NOMO-1 (cell line): ENCODE measurements around the gene BTG2.
"Not testable (repeated sequence)": the region's sequence is repeated elsewhere in the genome, so short reads cannot be mapped to it uniquely, and the experiment has no call there.

Experiments used
- DNase-seq, 2 experiments: peaks; one replicate each; lab custom pipeline; 2025; ENCODE audit not compliant: unreplicated experiment in 2 of 2; lab: John Stamatoyannopoulos, UW

BTG2 gene

DNA sequence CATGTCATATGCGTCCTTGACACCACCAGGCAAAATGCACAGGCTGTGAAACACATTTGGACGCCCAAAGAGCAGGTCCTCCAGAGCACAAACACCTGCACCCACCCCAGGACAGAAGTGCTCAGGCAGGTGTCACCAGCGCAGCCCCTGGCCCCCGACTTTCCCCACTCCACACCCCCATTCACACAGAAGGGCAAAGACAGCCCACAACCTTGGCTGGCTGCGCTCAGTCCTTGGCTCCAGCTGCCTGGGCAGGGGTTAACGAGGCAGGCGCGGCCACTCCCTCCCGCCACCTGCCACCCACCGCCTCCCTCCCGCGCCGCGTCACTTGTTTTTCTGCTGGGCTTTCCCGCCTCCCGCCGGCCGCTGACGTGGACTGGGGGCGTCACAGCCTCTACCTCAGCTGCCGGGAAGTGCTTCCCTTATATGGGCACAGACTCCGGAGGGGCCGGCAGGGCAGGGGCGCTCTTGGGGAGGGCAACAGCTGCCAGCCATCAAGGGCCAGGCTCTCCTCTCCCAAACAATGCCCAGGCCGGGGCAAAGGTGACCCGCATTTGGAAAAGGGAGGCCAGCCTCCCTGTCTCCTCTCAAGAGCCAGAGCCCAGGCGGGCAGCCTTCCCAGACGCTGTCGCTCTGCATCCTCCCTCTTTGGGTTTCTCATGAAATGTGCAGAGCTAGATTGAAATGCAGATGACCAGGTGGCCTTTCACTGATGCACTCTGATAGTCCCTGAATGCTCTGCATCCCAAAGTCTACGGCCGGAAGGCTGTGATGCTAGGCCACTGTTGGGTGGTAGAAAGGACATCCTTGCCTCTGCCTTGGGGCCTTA, 14.8 kb upstream of the BTG2 start:
- DNase-seq, result peak; percentile 81 to 93

DNA sequence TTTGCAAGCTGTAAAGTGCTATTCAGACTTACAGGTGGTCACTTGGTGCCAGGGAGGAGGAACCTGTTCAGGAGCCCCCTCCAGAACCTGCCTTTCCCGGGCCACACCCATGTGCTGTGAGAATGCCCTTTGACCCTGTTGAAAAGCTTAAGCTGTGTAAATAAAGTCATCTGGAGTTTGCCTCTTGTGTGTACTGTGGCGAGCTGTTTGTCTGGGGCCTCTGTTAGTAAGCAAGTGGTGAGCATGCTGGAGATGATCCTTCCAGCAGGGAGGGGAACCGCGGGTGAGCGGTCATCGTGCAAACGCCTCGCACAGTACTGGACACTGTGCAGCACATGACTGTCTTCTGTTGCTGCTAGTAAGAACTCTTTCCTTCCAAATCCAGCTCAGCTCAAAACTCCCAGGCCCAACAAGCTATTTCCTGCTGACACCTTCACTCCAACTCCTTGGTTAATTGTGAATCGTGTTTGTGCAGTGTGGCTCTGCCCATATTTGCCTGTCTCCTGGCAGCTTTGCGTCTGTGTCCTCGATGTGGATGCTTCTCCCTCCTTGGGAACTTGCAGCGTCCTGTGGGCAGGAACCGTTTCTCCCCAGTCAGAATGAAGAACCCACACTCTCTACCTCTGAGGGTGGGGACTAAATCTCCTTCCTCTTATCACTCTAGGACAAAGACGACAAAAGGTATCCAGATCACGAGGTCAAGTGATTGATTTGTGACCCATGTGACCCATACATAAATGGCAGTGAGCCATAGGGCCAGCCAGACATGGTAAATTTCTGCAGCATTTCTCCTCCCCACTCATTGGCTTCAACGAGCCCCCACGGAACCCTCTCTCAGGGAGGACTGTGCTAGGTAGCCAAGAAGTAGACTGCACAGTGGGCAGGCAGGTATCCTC, 13.9 kb upstream of the BTG2 start:
- DNase-seq, result no peak

DNA sequence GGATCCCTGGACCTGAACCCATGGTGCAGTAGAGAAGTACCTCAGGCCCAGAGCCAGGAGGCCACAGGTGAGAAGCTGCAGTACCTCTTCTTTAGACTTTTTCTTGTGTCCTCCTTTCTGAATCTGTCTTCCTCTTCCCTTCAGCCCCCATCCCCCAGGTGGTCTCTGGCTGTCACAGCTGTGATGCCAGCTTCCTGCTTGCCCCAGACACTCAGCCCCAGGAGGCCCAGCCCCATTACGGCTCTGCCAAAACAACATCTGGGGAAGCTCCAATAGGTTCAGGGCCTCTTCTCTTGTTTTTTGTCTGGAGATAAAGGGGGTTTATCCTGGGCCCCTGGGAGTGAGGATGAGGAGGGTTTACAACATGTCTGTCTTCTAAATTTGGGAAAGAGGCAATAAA, 9.5 kb upstream of the BTG2 start:
- DNase-seq, result no peak

DNA sequence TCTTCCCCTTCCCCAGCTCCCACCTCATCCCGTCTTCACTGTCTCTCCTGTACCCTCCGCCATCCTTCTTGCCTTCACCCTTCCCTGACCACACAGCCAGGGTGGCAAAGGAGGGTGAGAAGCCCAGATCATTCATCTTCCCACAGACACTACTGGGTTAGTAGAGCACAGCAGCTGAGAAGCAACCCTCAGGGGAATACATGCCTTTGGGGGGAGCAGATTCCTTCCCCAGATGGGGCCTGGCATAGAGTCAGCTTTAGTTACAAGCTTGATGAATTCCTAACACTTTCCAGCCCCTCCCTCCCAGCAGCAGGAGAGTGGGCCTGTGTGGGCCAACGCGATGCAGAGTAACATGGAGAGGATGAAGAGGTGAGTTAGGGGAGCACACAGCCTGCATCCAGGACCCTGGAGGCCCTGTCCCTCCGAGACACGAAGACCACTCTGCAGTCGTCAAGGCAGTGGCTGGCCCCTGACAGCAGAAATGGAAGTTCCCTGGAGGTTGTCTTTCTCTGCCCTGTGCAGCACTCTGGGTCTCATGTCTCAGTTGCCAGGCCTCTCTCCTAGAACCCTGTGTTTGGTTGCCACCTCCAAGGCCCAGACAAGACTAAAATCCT, 8.8 kb upstream of the BTG2 start:
- no peak for DNase-seq

DNA sequence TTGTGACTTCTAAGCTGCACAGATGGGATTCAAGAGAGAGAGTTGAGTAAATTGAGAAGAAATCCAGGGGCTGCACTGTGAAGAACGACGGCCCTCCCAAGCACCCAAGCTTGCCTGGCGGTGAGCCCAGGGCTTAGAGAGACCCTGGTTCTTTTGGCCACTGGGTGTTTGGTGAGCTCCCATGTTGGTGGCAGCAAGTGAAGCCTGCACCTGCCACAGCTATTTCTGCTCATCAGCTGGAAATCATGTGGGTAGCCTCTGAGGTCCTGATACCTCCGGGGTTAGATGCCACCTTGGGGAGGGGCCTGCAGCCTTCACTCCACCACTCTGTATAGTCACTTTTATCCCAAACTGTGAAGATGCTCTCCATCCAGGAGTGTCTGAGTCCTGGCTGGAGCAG, 6.2 kb upstream of the BTG2 start:
- DNase-seq, result no peak

DNA sequence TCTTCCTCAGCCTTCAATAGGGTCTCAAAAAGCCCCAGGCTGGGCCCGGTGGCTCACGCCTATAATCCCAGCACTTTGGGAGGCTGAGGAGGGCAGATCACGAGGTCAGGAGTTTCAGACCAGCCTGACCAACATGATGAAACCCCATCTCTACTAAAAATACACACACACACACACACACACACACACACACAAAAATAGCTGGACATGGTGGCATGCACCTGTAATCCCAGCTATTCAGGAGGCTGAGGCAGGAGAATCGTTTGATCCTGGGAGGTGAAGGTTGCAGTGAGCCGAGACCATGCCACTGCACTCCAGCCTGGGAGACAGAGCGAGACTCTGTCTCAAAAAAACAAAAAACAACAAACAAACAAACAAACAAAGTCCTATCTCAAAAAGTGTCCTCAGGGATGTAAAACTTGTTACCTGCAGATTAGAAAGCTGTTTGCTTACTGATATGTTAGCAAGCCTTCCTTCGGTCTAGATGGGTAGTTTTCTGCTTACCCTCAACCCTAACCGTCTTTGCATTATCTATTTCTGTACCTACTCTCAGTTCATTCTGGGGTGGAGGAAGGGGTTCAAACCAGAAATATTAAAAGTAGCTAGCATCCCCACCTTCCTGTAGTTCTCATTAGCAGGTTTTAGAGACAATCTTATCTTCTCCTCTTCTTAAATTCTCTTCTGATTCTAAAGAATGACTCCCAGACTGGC, 5.4 kb upstream of the BTG2 start:
- not testable (repeated sequence) for DNase-seq

- no peak for DNase-seq
Measured at GRCh38 chr1:203300441-203301330, 4.6 kb upstream of the BTG2 start.

DNA sequence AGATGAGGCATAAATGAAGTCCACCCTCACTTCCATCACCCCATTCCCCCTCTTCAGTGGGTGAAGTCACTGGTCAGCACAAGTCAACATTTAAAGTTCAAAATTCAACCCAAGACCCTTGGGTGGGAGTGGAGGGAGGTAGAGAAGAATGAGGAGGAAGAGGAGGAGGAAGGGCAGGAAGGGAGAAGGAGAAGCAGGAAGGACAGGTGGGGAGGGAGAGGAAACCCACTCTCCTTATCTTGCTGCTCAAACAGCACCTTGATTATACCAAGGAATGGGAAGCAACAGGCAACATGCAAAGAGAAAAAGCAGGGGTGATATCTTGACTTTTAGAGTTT, 4.0 kb upstream of the BTG2 start:
- no peak for DNase-seq

- DNase-seq, result no peak
Measured at GRCh38 chr1:203302456-203302855, 2.9 kb upstream of the BTG2 start.

DNA sequence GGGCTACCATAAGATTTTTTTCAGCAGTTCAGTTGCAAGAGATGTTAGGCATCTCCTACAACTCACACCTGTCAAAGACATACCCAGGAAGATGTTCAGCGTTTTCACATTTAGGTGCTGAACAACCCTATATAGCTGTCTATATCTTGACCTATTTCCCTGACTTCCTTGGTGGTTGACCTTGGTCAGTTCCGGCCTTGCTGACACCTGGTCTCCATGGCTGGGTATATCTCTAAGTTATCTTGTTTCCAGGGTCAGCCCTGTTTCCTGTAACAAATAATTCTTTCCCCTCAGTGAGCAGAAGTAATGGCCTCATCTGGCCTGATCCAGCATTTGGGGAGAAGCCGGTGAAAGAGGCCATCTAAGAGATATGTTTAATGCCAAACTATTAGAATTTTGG, 2.4 kb upstream of the BTG2 start:
- DNase-seq, result no peak

DNA sequence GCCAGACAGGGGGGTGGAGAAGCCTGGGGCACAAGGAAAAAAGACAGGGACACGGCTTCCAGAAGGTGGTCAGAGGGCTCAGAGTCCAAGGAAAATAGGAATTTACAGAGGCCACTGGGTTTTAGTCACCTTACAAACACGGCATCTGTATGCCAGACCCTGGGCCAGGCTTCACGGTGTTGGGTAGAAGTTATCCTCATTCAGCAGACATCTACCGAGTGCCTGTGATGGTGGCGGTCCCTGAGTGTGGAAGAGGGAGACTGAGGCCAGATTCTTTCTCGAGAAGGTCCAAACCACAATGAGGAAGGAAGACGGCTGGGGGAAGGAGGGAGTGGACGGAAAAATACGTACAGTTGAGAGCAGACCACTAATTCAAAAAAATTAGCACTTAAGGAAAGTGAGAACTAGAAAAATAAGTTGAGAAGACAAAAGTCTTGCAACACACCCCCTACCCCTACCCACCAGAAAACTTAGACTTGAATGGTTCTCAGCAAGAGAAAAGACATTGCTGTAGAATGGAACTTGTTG, 864 bp upstream of the BTG2 start:
- peak in 1 of 2 experiments; percentile 24 for DNase-seq

- DNase-seq, result no peak
Measured at GRCh38 chr1:203305809-203306088, 430 bp downstream of the BTG2 start.

DNA sequence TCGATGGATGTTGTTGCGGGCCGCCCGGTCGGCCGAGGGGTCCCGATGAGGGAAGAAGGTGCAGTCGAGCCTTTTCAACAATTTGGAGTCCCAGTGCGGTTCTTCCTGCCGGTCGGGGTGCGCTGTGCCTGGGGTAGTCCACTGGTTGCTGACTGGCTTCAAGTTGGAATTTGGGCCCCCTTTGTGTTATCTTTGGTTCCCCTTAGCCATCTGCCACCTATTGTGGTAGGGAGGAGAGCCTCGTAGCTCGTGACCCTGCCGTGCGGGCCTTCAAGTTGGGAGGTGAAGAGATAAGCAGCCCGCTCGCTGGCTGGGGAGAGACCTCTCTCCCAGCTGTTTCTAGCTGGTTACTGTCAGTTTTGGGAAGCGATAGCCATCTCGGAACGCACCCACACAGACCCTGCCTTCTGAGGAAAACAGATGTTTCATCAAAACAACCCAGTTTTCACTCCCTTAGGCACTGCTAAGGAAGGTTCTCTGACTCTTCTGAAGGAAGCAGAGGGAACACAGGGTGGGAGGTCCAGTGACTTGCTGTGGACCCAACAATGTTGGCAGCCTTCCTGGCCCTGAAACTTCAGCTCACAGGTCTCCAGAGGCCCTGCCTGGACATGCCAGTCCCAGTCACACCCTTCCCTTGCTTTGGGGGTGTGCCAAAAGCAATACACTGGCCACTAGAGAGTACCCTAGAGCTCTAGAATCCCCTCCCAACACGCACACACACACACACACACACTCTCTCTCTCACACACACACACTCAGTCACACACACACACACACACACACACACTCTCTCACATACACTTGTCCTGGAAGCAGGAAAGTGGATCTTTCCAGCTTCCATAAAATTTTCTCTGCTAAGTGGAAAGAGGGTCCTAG, 1.0 kb downstream of the BTG2 start:
- DNase-seq, result peak in 1 of 2 experiments; percentile 18

DNA sequence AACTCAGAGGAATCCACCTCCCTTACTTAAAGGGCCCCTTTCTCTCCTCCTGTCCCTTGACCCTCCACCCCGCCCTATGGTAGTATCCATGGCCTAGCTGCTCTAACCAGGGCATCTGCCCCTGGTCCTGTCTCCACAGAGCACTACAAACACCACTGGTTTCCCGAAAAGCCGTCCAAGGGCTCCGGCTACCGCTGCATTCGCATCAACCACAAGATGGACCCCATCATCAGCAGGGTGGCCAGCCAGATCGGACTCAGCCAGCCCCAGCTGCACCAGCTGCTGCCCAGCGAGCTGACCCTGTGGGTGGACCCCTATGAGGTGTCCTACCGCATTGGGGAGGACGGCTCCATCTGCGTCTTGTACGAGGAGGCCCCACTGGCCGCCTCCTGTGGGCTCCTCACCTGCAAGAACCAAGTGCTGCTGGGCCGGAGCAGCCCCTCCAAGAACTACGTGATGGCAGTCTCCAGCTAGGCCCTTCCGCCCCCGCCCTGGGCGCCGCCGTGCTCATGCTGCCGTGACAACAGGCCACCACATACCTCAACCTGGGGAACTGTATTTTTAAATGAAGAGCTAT, 1.7 kb downstream of the BTG2 start:
- no peak for DNase-seq

DNA sequence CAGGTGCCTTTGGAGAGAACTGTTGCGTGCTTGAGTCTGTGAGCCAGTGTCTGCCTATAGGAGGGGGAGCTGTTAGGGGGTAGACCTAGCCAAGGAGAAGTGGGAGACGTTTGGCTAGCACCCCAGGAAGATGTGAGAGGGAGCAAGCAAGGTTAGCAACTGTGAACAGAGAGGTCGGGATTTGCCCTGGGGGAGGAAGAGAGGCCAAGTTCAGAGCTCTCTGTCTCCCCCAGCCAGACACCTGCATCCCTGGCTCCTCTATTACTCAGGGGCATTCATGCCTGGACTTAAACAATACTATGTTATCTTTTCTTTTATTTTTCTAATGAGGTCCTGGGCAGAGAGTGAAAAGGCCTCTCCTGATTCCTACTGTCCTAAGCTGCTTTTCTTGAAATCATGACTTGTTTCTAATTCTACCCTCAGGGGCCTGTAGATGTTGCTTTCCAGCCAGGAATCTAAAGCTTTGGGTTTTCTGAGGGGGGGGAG, 2.4 kb downstream of the BTG2 start:
- DNase-seq, result no peak

GRCh38 chr1:203308328-203308922, 3.1 kb downstream of the BTG2 start:
- no peak for DNase-seq

GRCh38 chr1:203308923-203309331, 3.6 kb downstream of the BTG2 start:
- no peak for DNase-seq
